ENCODE measurements around the gene ZIC4. TPM values are rescaled to one million over a fixed set of nuclear protein-coding genes. Genes with fewer than 3 reads are reported as not detected.

The ZIC4 gene
- total and polyA plus RNA-seq, 2 of the 8 experiments (the other 6 are each of a cell fraction or from before 2014, with no cell fraction given), result 0.03 to 0.13 TPM

- TF ChIP-seq SP2 (IDR thresholded peaks at IDR 0.05; ENCODE audit: low read length) (no peak), KDM5A (IDR thresholded peaks at IDR 0.05; ENCODE audit: low read length) (no peak), E2F6 (IDR thresholded peaks at IDR 0.05) (no peak), RNF2 (IDR thresholded peaks at IDR 0.05; ENCODE audit: borderline replicate concordance, low read depth, low read length, missing control alignments, poor library complexity, severe bottlenecking) (no peak), SP1 (IDR thresholded peaks at IDR 0.05; ENCODE audit: low read depth, low read length) (no peak), NANOG (IDR thresholded peaks at IDR 0.05; ENCODE audit: insufficient read depth, low read depth, low read length, poor library complexity, severe bottlenecking) (no peak)
Measured at GRCh38 chr3:147351301-147351700, 55.0 kb downstream of the ZIC4 start (continued).

All from H1 (cell line).